Left ventricle myocardium inferior (tissue), 1 donor: ENCODE measurements around the gene PIGV. TPM values are rescaled to one million over a fixed set of nuclear protein-coding genes. Genes with fewer than 3 reads are reported as not detected.

Experiments used
- DNase-seq: peaks from one replicate; pipeline ENCODE4 v3.0.0-alpha.2; 2020
- H3K27ac ChIP-seq: fragments of 200-600 bp; replicated peaks from 2 replicates; pipeline ENCODE4 v1.8.0; 2021
- H3K27me3 ChIP-seq: fragments of 200-600 bp; 2 replicates; pipeline ENCODE4 v1.8.0; 2021; ENCODE audit warnings: low read depth
- H3K36me3 ChIP-seq: fragments of 200-600 bp; 2 replicates; pipeline ENCODE4 v1.8.0; 2021
- H3K4me1 ChIP-seq: fragments of 200-600 bp; 2 replicates; pipeline ENCODE4 v1.8.0; 2021
- H3K4me3 ChIP-seq: fragments of 200-600 bp; 2 replicates; pipeline ENCODE4 v1.8.0; 2021; ENCODE audit warnings: mild to moderate bottlenecking, moderate library complexity
- H3K9me3 ChIP-seq: fragments of 200-600 bp; replicated peaks from 2 replicates; pipeline ENCODE4 v1.8.0; 2021
- intact Hi-C: fragments of 100-400 bp; cut with micrococcal nuclease; formaldehyde crosslinking; loops from one replicate; pipeline ENCODE4 v1.11.0; 2022
- total RNA-seq: library from RNA; stranded (reverse); fragmentation: NEBNext Ultra II Directional; extraction: Animal tissue kit (Norgen Biotek cat#: 25700); gene quantifications from one replicate; pipeline ENCODE4 v1.2.1, GENCODE V29; 2021
- TF ChIP-seq, protein P1 (sequence below): fragments of 200-600 bp; IDR thresholded peaks from 2 replicates; pipeline ENCODE4 v1.8.0; 2021; ENCODE audit warnings: antibody characterized with exemption, mild to moderate bottlenecking, borderline replicate concordance
- donor health status: DM: no; HTN: yes; CAD: no; lungs with severe emphysema.

The PIGV gene
- total RNA-seq, 1 donor from 2014 or later, result 5.6 TPM

- no peaks in the 10 kb centered on the region for H3K27me3 ChIP-seq
- intact Hi-C loops, result no loop called here
- DNase-seq, result no peak
- TF ChIP-seq, protein P1, sequence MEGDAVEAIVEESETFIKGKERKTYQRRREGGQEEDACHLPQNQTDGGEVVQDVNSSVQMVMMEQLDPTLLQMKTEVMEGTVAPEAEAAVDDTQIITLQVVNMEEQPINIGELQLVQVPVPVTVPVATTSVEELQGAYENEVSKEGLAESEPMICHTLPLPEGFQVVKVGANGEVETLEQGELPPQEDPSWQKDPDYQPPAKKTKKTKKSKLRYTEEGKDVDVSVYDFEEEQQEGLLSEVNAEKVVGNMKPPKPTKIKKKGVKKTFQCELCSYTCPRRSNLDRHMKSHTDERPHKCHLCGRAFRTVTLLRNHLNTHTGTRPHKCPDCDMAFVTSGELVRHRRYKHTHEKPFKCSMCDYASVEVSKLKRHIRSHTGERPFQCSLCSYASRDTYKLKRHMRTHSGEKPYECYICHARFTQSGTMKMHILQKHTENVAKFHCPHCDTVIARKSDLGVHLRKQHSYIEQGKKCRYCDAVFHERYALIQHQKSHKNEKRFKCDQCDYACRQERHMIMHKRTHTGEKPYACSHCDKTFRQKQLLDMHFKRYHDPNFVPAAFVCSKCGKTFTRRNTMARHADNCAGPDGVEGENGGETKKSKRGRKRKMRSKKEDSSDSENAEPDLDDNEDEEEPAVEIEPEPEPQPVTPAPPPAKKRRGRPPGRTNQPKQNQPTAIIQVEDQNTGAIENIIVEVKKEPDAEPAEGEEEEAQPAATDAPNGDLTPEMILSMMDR, result no peak
- H3K9me3 ChIP-seq, result no peaks in the 10 kb centered on the region
- H3K27ac ChIP-seq, result no peak overlapping the region
- H3K4me1 ChIP-seq, result peaks cover 38% of the 10 kb centered on the region
- H3K36me3 ChIP-seq, result no peaks in the 10 kb centered on the region
- H3K4me3 ChIP-seq, result no peak overlapping the region
Measured at GRCh38 chr1:26824731-26825130, 37.0 kb downstream of the PIGV start.

GRCh38 chr1:26826261-26827105 lies 38.7 kb downstream of the PIGV start, which contains the start of gene ZDHHC18:
Gene ZDHHC18 (plus strand): TSS chr1:26826688. CDS start chr1:26826805, 117 bp downstream.
- H3K27ac ChIP-seq, result peak within 1 kb of the TSS; percentile 86
- H3K4me3 ChIP-seq, result peak within 1 kb of the TSS; percentile 88
- TF ChIP-seq, protein P1, result peak; percentile 67
- peak; percentile 73 for DNase-seq
- peaks cover 46% of the 10 kb centered on the region for H3K4me1 ChIP-seq
- intact Hi-C loops, result no loop called here
- no peaks in the 10 kb centered on the region for H3K27me3 ChIP-seq
- H3K9me3 ChIP-seq, result no peaks in the 10 kb centered on the region
- peaks cover 5% of the 10 kb centered on the region for H3K36me3 ChIP-seq

- Histone ChIP-seq H3K27ac (peak overlapping the region; percentile 86), H3K4me1 (peaks cover 46% of the 10 kb centered on the region), H3K9me3 (no peaks in the 10 kb centered on the region), H3K27me3 (no peaks in the 10 kb centered on the region), H3K4me3 (peak overlapping the region; percentile 88), H3K36me3 (peaks cover 7% of the 10 kb centered on the region)
- TF ChIP-seq, protein P1, result no peak
- DNase-seq, result no peak
- intact Hi-C loops, result no loop called here
Measured at GRCh38 chr1:26827106-26827604, 39.4 kb downstream of the PIGV start.

DNA sequence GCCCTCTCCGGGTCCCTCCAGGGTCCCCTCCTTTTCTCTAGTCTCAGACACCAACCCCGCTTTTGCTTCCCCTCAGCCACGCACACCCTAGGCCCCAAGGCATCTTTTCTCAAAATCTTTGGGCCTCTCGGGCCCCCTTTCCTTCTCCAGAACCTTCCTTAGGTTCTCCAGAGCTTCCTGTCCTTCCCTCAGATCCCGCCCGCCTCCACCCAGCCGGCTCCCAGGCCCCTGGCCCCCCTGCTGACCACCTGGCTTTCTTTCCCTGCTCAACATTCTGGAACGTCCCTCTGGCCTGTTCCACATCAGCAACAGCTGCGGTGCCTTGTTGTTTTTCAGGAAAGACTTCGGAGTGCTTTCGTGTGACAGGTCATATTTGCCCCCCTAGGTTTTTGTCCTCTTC lies 39.9 kb downstream of the PIGV start:
- Histone ChIP-seq H3K4me3 (peak overlapping the region; percentile 88), H3K27me3 (no peaks in the 10 kb centered on the region), H3K4me1 (peaks cover 46% of the 10 kb centered on the region), H3K27ac (peak overlapping the region; percentile 86), H3K9me3 (no peaks in the 10 kb centered on the region), H3K36me3 (peaks cover 12% of the 10 kb centered on the region)
- DNase-seq, result no peak
- intact Hi-C loops, result no loop called here
- TF ChIP-seq, protein P1, result no peak

DNA sequence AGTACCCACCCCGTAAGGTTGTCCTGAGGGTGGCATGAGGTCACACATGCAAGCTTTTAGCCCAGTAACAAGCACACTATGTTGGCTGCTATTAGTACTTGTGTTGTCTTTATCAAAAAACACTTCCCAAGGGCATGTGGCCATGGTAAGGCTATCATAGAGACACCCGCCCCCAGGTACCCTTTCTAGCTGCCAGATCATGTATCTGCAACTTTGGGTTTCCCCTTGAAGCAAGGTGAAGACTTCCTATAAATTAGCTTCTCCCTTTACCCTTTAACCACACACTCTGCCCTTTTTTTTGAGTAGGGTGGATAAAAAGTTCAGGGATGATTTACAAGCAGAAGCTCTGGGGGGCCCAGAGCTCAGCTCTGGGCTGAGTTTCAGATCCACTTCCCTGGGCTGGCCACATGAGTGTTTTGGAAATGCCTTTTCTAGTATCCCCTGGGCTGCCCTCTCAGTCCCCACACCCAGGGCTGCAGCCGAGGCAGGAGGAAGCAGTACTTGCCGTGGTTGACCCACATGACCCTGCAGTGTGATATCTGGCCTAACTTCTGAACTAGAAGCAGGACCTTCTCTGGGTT lies 40.8 kb downstream of the PIGV start:
- H3K36me3 ChIP-seq, result peaks cover 21% of the 10 kb centered on the region
- H3K27me3 ChIP-seq, result no peaks in the 10 kb centered on the region
- TF ChIP-seq, protein P1, result no peak
- peak overlapping the region; percentile 88 for H3K4me3 ChIP-seq
- peaks cover 46% of the 10 kb centered on the region for H3K4me1 ChIP-seq
- H3K27ac ChIP-seq, result peak overlapping the region; percentile 86
- peak; percentile 28 for DNase-seq
- no peaks in the 10 kb centered on the region for H3K9me3 ChIP-seq
- intact Hi-C loops, result no loop called here
